Measurements from ENCODE around the gene EXO1. TPM values are rescaled to one million over a fixed set of nuclear protein-coding genes. Genes with fewer than 3 reads are reported as not detected.

Gene EXO1
- total RNA-seq (2022) (18.5 and 19.6 TPM in 2 replicates), Bru-seq, nascent RNA (percentile 72 among the genes with signal in this experiment), BruChase-seq, experiment 1, labeled RNA remaining after a 2-hour chase (percentile 72 among the genes with signal in this experiment), BruChase-seq, experiment 2, labeled RNA remaining after a 6-hour chase (percentile 60 among the genes with signal in this experiment)
- long read RNA-seq, partial matches to known transcripts, result 5 of 47 reads
- long read RNA-seq, other reads (novel, unspliced or antisense), result 40 of 47 reads

- peak within 1 kb of the TSS; percentile 97 for H3K27ac Mint-ChIP-seq (ENCODE audit: unreplicated experiment)
- ChIA-PET POLR2A (no interaction called here), CTCF (interaction anchor here (0.6 kb wide), 1 partner anchor 861 kb away, joined by 3 read pairs; no protein-coding TSS in a partner anchor)
- peaks cover 5% of the 10 kb centered on the region for H3K27me3 Mint-ChIP-seq (ENCODE audit: insufficient read depth, unreplicated experiment)
- TF ChIP-seq, protein P1, sequence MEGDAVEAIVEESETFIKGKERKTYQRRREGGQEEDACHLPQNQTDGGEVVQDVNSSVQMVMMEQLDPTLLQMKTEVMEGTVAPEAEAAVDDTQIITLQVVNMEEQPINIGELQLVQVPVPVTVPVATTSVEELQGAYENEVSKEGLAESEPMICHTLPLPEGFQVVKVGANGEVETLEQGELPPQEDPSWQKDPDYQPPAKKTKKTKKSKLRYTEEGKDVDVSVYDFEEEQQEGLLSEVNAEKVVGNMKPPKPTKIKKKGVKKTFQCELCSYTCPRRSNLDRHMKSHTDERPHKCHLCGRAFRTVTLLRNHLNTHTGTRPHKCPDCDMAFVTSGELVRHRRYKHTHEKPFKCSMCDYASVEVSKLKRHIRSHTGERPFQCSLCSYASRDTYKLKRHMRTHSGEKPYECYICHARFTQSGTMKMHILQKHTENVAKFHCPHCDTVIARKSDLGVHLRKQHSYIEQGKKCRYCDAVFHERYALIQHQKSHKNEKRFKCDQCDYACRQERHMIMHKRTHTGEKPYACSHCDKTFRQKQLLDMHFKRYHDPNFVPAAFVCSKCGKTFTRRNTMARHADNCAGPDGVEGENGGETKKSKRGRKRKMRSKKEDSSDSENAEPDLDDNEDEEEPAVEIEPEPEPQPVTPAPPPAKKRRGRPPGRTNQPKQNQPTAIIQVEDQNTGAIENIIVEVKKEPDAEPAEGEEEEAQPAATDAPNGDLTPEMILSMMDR (IDR thresholded peaks at IDR 0.05; ENCODE audit: insufficient read depth in 1 of 2, low read depth in 1 of 2, low read length in 1 of 2, severe bottlenecking in 1 of 2, unreplicated experiment in 1 of 2), result peak in 1 of 2 experiments; percentile 38
- peak within 1 kb of the TSS; percentile 98 for H3K4me3 Mint-ChIP-seq (ENCODE audit: unreplicated experiment)
- no peaks in the 10 kb centered on the region for H3K9me3 Mint-ChIP-seq (ENCODE audit: unreplicated experiment)
- DNase-seq, result peak; percentile 86 to 87
- BruUV-seq (replicated peaks), result no TSS peak
- H3K4me1 Mint-ChIP-seq (ENCODE audit: low read depth, unreplicated experiment), result peaks cover 6% of the 10 kb centered on the region
- Histone ChIP-seq H3K9me3 (no peaks in the 10 kb centered on the region), H3K27me3 (replicated peaks; ENCODE audit: control insufficient read depth, insufficient read depth, low read length) (no peaks in the 10 kb centered on the region), H3K4me1 (no peaks in the 10 kb centered on the region; the same call in 1 of the 2 replicates), H3K4me3 (ENCODE audit: low read depth, low read length) (peak within 1 kb of the TSS; percentile 99), H3K36me3 (ENCODE audit: control insufficient read depth, insufficient read depth, low read length) (no peaks in the 10 kb centered on the region)
- intact Hi-C loops (cut with micrococcal nuclease; ENCODE audit: unreplicated experiment), result loop anchor here (5.0 kb wide), 2 partner anchors 206 to 331 kb away; partner anchors contain the start of genes CHML, FH and OPN3
- H3K36me3 Mint-ChIP-seq (ENCODE audit: insufficient read depth, unreplicated experiment), result peaks cover 17% of the 10 kb centered on the region
Measured at GRCh38 chr1:241847796-241848685, at the start of gene EXO1. Gene EXO1, plus strand, starts transcription at chr1:241848204. Its CDS starts 2,222 bp downstream, at chr1:241850426.

- intact Hi-C loops (cut with micrococcal nuclease; ENCODE audit: unreplicated experiment), result no loop called here
- H3K36me3 ChIP-seq (ENCODE audit: control insufficient read depth, insufficient read depth, low read length), result no peaks in the 10 kb centered on the region
- no TSS peak for BruUV-seq (replicated peaks)
- Mint-ChIP-seq H3K27me3 (ENCODE audit: insufficient read depth, unreplicated experiment) (peaks cover 3% of the 10 kb centered on the region), H3K36me3 (ENCODE audit: insufficient read depth, unreplicated experiment) (no peaks in the 10 kb centered on the region), H3K9me3 (ENCODE audit: unreplicated experiment) (no peaks in the 10 kb centered on the region), H3K27ac (ENCODE audit: unreplicated experiment) (no peak overlapping the region), H3K4me1 (ENCODE audit: low read depth, unreplicated experiment) (no peaks in the 10 kb centered on the region), H3K4me3 (ENCODE audit: unreplicated experiment) (no peak overlapping the region)
- POLR2A ChIA-PET, result no interaction called here
- no peaks in the 10 kb centered on the region for H3K27me3 ChIP-seq (replicated peaks; ENCODE audit: control insufficient read depth, insufficient read depth, low read length)
- DNase-seq, result no peak
- H3K4me3 ChIP-seq (ENCODE audit: low read depth, low read length), result no peak overlapping the region
- TF ChIP-seq, protein P1 (IDR thresholded peaks at IDR 0.05; ENCODE audit: insufficient read depth in 1 of 2, low read depth in 1 of 2, low read length in 1 of 2, severe bottlenecking in 1 of 2, unreplicated experiment in 1 of 2), result no peak
- H3K4me1 ChIP-seq, result no peaks in the 10 kb centered on the region
- no peaks in the 10 kb centered on the region; the same call in 1 of the 2 replicates for H3K9me3 ChIP-seq
- CTCF ChIA-PET, result no interaction called here
Measured at GRCh38 chr1:241799416-241799815, 48.6 kb upstream of the EXO1 start.

- ChIA-PET POLR2A (no interaction called here), CTCF (no interaction called here)
- TF ChIP-seq, protein P1 (IDR thresholded peaks at IDR 0.05; ENCODE audit: insufficient read depth in 1 of 2, low read depth in 1 of 2, low read length in 1 of 2, severe bottlenecking in 1 of 2, unreplicated experiment in 1 of 2), result no peak
- no peak overlapping the region for H3K4me3 ChIP-seq (ENCODE audit: low read depth, low read length)
- BruUV-seq (replicated peaks), result no TSS peak
- Mint-ChIP-seq H3K36me3 (ENCODE audit: insufficient read depth, unreplicated experiment) (no peaks in the 10 kb centered on the region), H3K27ac (ENCODE audit: unreplicated experiment) (no peak overlapping the region), H3K27me3 (ENCODE audit: insufficient read depth, unreplicated experiment) (peaks cover 3% of the 10 kb centered on the region), H3K4me1 (ENCODE audit: low read depth, unreplicated experiment) (no peaks in the 10 kb centered on the region), H3K4me3 (ENCODE audit: unreplicated experiment) (no peak overlapping the region), H3K9me3 (ENCODE audit: unreplicated experiment) (no peaks in the 10 kb centered on the region)
- DNase-seq, result no peak
- H3K9me3 ChIP-seq, result no peaks in the 10 kb centered on the region; the same call in 1 of the 2 replicates
- intact Hi-C loops (cut with micrococcal nuclease; ENCODE audit: unreplicated experiment), result no loop called here
- no peaks in the 10 kb centered on the region for H3K27me3 ChIP-seq (replicated peaks; ENCODE audit: control insufficient read depth, insufficient read depth, low read length)
- H3K36me3 ChIP-seq (ENCODE audit: control insufficient read depth, insufficient read depth, low read length), result no peaks in the 10 kb centered on the region
- no peaks in the 10 kb centered on the region for H3K4me1 ChIP-seq
Measured at GRCh38 chr1:241800640-241801039, 47.4 kb upstream of the EXO1 start.
